Measurements from ENCODE around the gene MRPL53.
"Not testable (repeated sequence)": the region's sequence is repeated elsewhere in the genome, so short reads cannot be mapped to it uniquely, and the experiment has no call there.

MRPL53 gene

GRCh38 chr2:74461187-74462053 is 11.1 kb downstream of the MRPL53 start:
- no peak for DNase-seq
- TF ChIP-seq CTCF (IDR thresholded peaks at IDR 0.05), result no peak
- H3K36me3 ChIP-seq, result peaks cover 0 to 27% (median 10%) of the 10 kb centered on the region in 3 donors
- H3K4me3 ChIP-seq, result no peak overlapping the region
- intact Hi-C loops (cut with DNase I; ENCODE audit: low total_unique reads), result no loop called here
- H3K4me1 ChIP-seq, result peaks cover 0 to 40% (median 36%) of the 10 kb centered on the region in 4 donors
- no peak overlapping the region for H3K27ac ChIP-seq
- H3K27me3 ChIP-seq, result no peaks in the 10 kb centered on the region
- H3K9me3 ChIP-seq, result no peaks in the 10 kb centered on the region

- Histone ChIP-seq H3K4me1 (peaks cover 0 to 44% (median 41%) of the 10 kb centered on the region in 4 donors), H3K36me3 (peaks cover 0 to 27% (median 10%) of the 10 kb centered on the region in 3 donors)
- H3K27me3 ChIP-seq; H3K9me3 ChIP-seq; H3K4me3 ChIP-seq; H3K27ac ChIP-seq; DNase-seq; intact Hi-C loops (cut with DNase I; ENCODE audit: low total_unique reads): not testable (repeated sequence)
Measured at GRCh38 chr2:74460187-74460586, 12.3 kb downstream of the MRPL53 start.

- peaks cover 0 to 45% (median 41%) of the 10 kb centered on the region in 4 donors for H3K4me1 ChIP-seq
- H3K27me3 ChIP-seq; H3K9me3 ChIP-seq; intact Hi-C loops (cut with DNase I; ENCODE audit: low total_unique reads); H3K27ac ChIP-seq; DNase-seq: not testable (repeated sequence)
- peak overlapping the region in 1 of 2 donors; percentile 66 for H3K4me3 ChIP-seq
- H3K36me3 ChIP-seq, result peaks cover 0 to 27% (median 10%) of the 10 kb centered on the region in 3 donors
Measured at GRCh38 chr2:74459503-74460118, 12.9 kb downstream of the MRPL53 start.

- H3K9me3 ChIP-seq, result no peaks in the 10 kb centered on the region
- peaks cover 0 to 38% (median 34%) of the 10 kb centered on the region in 4 donors for H3K4me1 ChIP-seq
- peak overlapping the region; percentile 82 to 85 for H3K27ac ChIP-seq
- peak overlapping the region; percentile 66 to 92 for H3K4me3 ChIP-seq
- no peaks in the 10 kb centered on the region for H3K27me3 ChIP-seq
- peaks cover 0 to 27% (median 10%) of the 10 kb centered on the region in 3 donors for H3K36me3 ChIP-seq
- no peak for TF ChIP-seq CTCF (IDR thresholded peaks at IDR 0.05)
- no peak for DNase-seq
- intact Hi-C loops (cut with DNase I; ENCODE audit: low total_unique reads), result no loop called here
Measured at GRCh38 chr2:74458938-74459363, 13.5 kb downstream of the MRPL53 start.

- peak; percentile 100 for DNase-seq
- Histone ChIP-seq H3K27ac (peak within 1 kb of the TSS; percentile 96 to 97), H3K27me3 (no peaks in the 10 kb centered on the region), H3K36me3 (peaks cover 0 to 26% (median 10%) of the 10 kb centered on the region in 3 donors), H3K9me3 (no peaks in the 10 kb centered on the region), H3K4me1 (peaks cover 0 to 34% (median 33%) of the 10 kb centered on the region in 4 donors), H3K4me3 (peak within 1 kb of the TSS; percentile 66 to 92)
- TF ChIP-seq CTCF (IDR thresholded peaks at IDR 0.05), result peak in 1 of 2 experiments; percentile 40
- intact Hi-C loops (cut with DNase I; ENCODE audit: low total_unique reads), result no loop called here
Measured at GRCh38 chr2:74458132-74458937, 14.1 kb downstream of the MRPL53 start, which contains the start of gene WBP1. Gene WBP1, plus strand, starts transcription at chr2:74458438. Its CDS starts 165 bp downstream, at chr2:74458603.

- Histone ChIP-seq H3K36me3 (peaks cover 0 to 19% (median 5%) of the 10 kb centered on the region in 3 donors), H3K9me3 (no peaks in the 10 kb centered on the region), H3K27ac (peak overlapping the region; percentile 96 to 97), H3K4me1 (peaks cover 0 to 34% (median 33%) of the 10 kb centered on the region in 4 donors), H3K27me3 (no peaks in the 10 kb centered on the region), H3K4me3 (peak overlapping the region; percentile 66 to 92)
- TF ChIP-seq CTCF (IDR thresholded peaks at IDR 0.05), result no peak
- peak; percentile 48 to 80 for DNase-seq
- intact Hi-C loops (cut with DNase I; ENCODE audit: low total_unique reads), result no loop called here
Measured at GRCh38 chr2:74457549-74458131, 14.8 kb downstream of the MRPL53 start.

All from tibial artery (tissue), 4 donors.